ENCODE data around the gene GGCT.
"Not testable (repeated sequence)": the region's sequence is repeated elsewhere in the genome, so short reads cannot be mapped to it uniquely, and the experiment has no call there.

GGCT gene

GRCh38 chr7:30504301-30505173 is at the start of gene GGCT:
Gene GGCT (minus strand): TSS chr7:30504829. CDS start chr7:30504709, 120 bp downstream.
- Mint-ChIP-seq H3K4me1 (peaks cover 38% of the 10 kb centered on the region), H3K4me3 (peak within 1 kb of the TSS; percentile 83), H3K9me3 (no peaks in the 10 kb centered on the region), H3K36me3 (peaks cover 33% of the 10 kb centered on the region), H3K27ac (peak within 1 kb of the TSS; percentile 89)
- ATAC-seq (peak; percentile 99), DNase-seq (ENCODE audit: low spot score in 2 of 2) (peak; percentile 92 to 98)

- H3K4me1 Mint-ChIP-seq: no peaks in the 10 kb centered on the region
- DNase-seq (ENCODE audit: low spot score in 2 of 2): no peak
- H3K27ac Mint-ChIP-seq: no peak overlapping the region
Observed at GRCh38 chr7:30553546-30553945, 48.9 kb upstream of the GGCT start.

GRCh38 chr7:30553141-30553540 is 48.5 kb upstream of the GGCT start:
- no peak overlapping the region for H3K4me3 Mint-ChIP-seq
- H3K4me1 Mint-ChIP-seq: no peaks in the 10 kb centered on the region
- no peak overlapping the region for H3K27ac Mint-ChIP-seq
- DNase-seq (ENCODE audit: low spot score in 2 of 2): peak in 1 of 2 donors; percentile 29
- no peaks in the 10 kb centered on the region for H3K9me3 Mint-ChIP-seq
- ATAC-seq: no peak
- H3K36me3 Mint-ChIP-seq: peaks cover 6% of the 10 kb centered on the region

More at GRCh38 chr7:30553546-30553945, 48.9 kb upstream of the GGCT start:
- Mint-ChIP-seq H3K36me3 (peaks cover 6% of the 10 kb centered on the region), H3K9me3 (no peaks in the 10 kb centered on the region), H3K4me3 (no peak overlapping the region)
- no peak for ATAC-seq

- no peak for ATAC-seq
- no peaks in the 10 kb centered on the region for H3K4me1 Mint-ChIP-seq
- H3K27ac Mint-ChIP-seq: no peak overlapping the region
- H3K4me3 Mint-ChIP-seq: no peak overlapping the region
- peak in 1 of 2 donors; percentile 20 for DNase-seq (ENCODE audit: low spot score in 2 of 2)
- no peaks in the 10 kb centered on the region for H3K9me3 Mint-ChIP-seq
- H3K36me3 Mint-ChIP-seq: peaks cover 6% of the 10 kb centered on the region
Observed at GRCh38 chr7:30552330-30552729, 47.7 kb upstream of the GGCT start.

DNA sequence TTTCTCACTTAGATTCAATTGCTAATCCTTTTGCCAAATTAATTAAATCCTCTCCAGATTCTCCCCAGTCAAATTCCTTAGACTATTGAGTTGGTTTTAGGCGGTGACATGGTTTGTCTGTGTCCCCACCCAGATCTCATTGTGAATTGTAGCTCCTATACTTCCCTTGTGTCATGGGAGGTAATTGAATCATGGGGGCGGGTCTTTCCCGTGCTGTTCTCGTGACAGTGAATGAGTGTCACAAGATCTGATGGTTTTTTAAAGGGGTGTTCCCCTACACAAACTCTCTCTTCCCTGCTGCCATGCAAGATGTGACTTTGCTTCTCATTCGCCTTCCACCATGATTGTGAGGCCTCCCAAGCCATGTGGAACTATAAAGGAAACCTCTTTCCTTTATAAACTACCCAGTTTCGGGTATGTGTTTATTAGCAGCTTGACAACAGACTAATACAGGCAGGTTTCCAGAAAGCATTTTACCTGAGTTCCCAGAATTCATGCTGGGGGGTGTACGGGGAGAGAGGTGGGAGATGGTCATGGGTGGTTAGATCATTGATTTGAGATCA is 45.4 kb upstream of the GGCT start:
- Mint-ChIP-seq H3K36me3 (peaks cover 6% of the 10 kb centered on the region), H3K27ac (no peak overlapping the region), H3K4me3 (no peak overlapping the region), H3K4me1 (no peaks in the 10 kb centered on the region), H3K9me3 (no peaks in the 10 kb centered on the region)
- ATAC-seq (no peak), DNase-seq (ENCODE audit: low spot score in 2 of 2) (no peak)

GRCh38 chr7:30548845-30549244 is 44.2 kb upstream of the GGCT start:
- H3K9me3 Mint-ChIP-seq: no peaks in the 10 kb centered on the region
- no peak overlapping the region for H3K27ac Mint-ChIP-seq
- ATAC-seq (no peak), DNase-seq (ENCODE audit: low spot score in 2 of 2) (no peak)
- H3K36me3 Mint-ChIP-seq: peaks cover 6% of the 10 kb centered on the region
- no peaks in the 10 kb centered on the region for H3K4me1 Mint-ChIP-seq
- no peak overlapping the region for H3K4me3 Mint-ChIP-seq

- Mint-ChIP-seq H3K9me3 (no peaks in the 10 kb centered on the region), H3K4me3 (no peak overlapping the region), H3K36me3 (peaks cover 6% of the 10 kb centered on the region), H3K4me1 (no peaks in the 10 kb centered on the region), H3K27ac (no peak overlapping the region)
- ATAC-seq (no peak), DNase-seq (ENCODE audit: low spot score in 2 of 2) (no peak)
Observed at GRCh38 chr7:30546596-30546995, 42.0 kb upstream of the GGCT start.

GRCh38 chr7:30545791-30546555 is 41.3 kb upstream of the GGCT start:
- H3K27ac Mint-ChIP-seq: no peak overlapping the region
- H3K4me3 Mint-ChIP-seq: no peak overlapping the region
- H3K4me1 Mint-ChIP-seq: no peaks in the 10 kb centered on the region
- DNase-seq (ENCODE audit: low spot score in 2 of 2) (no peak), ATAC-seq (no peak)
- no peaks in the 10 kb centered on the region for H3K9me3 Mint-ChIP-seq
- H3K36me3 Mint-ChIP-seq: peaks cover 6% of the 10 kb centered on the region

DNA sequence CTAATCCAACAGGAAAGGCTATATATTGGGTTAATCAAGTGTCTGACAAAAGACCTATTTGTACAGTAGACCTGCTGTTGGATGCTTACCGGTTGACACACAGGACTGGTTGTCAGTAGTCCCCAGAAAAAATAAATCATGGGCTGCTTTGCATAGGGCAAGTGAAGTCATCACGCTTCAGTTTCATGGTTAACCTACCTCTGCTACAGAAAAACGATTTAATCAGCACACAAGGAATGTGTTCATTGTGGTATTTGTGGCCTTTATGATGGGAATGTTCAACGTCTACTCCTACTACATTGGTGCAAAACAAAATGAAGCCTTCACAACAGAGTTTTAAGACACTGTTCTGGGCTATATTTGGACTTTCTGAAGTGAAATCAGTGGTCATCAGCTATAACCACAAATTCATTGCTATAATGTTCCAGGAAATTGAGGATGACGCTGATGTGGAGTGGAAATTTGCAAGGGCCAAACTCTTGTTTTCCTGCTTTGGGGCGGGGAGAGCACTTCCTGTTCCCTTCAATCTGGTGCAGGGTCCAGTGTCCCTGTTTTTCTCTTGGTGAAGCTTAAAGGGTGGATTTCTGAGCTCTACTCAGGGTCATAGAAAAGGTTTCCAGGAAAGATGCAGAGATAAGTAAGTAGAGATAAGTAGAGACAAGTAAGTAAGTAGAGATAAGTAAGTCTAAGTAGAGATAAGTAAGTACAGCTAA is 39.3 kb upstream of the GGCT start:
- Mint-ChIP-seq H3K4me1 (peaks cover 6% of the 10 kb centered on the region), H3K36me3 (peaks cover 6% of the 10 kb centered on the region), H3K27ac (no peak overlapping the region), H3K9me3 (no peaks in the 10 kb centered on the region), H3K4me3 (no peak overlapping the region)
- ATAC-seq (peak; percentile 45), DNase-seq (ENCODE audit: low spot score in 2 of 2) (no peak)

- H3K9me3 Mint-ChIP-seq; H3K36me3 Mint-ChIP-seq; H3K27ac Mint-ChIP-seq; ATAC-seq; H3K4me3 Mint-ChIP-seq; H3K4me1 Mint-ChIP-seq; DNase-seq (ENCODE audit: low spot score in 2 of 2): not testable (repeated sequence)
Observed at GRCh38 chr7:30543115-30543514, 38.5 kb upstream of the GGCT start.

GRCh38 chr7:30533886-30534285 is 29.3 kb upstream of the GGCT start:
- ATAC-seq (peak; percentile 19), DNase-seq (ENCODE audit: low spot score in 2 of 2) (no peak)
- H3K9me3 Mint-ChIP-seq: no peaks in the 10 kb centered on the region
- no peaks in the 10 kb centered on the region for H3K36me3 Mint-ChIP-seq
- H3K27ac Mint-ChIP-seq: no peak overlapping the region
- no peak overlapping the region for H3K4me3 Mint-ChIP-seq
- H3K4me1 Mint-ChIP-seq: no peaks in the 10 kb centered on the region

DNA sequence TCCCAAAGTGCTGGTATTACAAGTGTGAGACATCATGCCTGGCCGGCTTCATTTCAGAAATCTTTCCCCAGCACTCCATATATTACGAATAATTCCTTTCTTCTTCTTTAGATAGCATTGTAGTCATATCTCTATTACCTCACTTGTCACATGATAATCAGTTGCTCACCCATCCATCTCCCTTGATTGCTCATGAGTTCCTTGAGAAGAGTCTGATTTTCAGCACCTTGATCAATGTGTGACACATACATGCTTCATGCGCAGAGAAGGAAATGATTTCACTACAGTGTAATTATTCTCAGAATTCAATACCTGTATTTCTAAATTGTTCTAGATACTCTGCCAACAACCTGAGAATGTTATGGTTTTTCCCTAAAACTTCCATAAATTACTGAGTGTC is 26.7 kb upstream of the GGCT start:
- ATAC-seq: peak; percentile 81
- no peak overlapping the region for H3K4me3 Mint-ChIP-seq
- H3K9me3 Mint-ChIP-seq: no peaks in the 10 kb centered on the region
- peaks cover 2% of the 10 kb centered on the region for H3K36me3 Mint-ChIP-seq
- no peaks in the 10 kb centered on the region for H3K4me1 Mint-ChIP-seq
- H3K27ac Mint-ChIP-seq: no peak overlapping the region
- DNase-seq (ENCODE audit: low spot score in 2 of 2): no peak

GRCh38 chr7:30530373-30530772 is 25.7 kb upstream of the GGCT start:
- no peak for ATAC-seq
- Mint-ChIP-seq H3K27ac (no peak overlapping the region), H3K9me3 (no peaks in the 10 kb centered on the region), H3K4me1 (no peaks in the 10 kb centered on the region), H3K4me3 (no peak overlapping the region), H3K36me3 (peaks cover 5% of the 10 kb centered on the region)
- no peak for DNase-seq (ENCODE audit: low spot score in 2 of 2)

DNA sequence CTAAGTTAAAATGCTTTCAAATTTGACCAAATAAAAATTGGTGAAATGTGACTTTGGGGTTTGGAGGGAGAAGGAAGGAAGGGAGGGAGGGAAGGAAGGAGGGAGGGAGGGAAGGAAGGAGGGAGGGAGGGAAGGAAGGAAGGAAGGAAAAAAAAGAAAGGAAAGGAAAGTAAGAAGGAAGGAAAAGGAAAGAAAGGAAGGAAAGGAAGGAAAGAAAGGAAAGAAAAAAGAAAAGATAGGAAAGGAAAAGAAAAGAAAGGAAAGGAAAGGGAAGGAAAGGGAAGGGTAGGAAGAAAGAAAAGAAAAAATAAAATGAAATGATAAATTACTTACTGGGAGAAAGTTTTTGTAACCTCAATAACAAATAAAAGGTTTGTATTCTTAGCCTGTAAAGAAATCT is 24.1 kb upstream of the GGCT start:
- H3K9me3 Mint-ChIP-seq: no peaks in the 10 kb centered on the region
- peaks cover 5% of the 10 kb centered on the region for H3K36me3 Mint-ChIP-seq
- H3K27ac Mint-ChIP-seq: no peak overlapping the region
- no peak overlapping the region for H3K4me3 Mint-ChIP-seq
- no peak for DNase-seq (ENCODE audit: low spot score in 2 of 2)
- H3K4me1 Mint-ChIP-seq: no peaks in the 10 kb centered on the region
- ATAC-seq: no peak

- ATAC-seq; H3K9me3 Mint-ChIP-seq; H3K4me1 Mint-ChIP-seq; H3K27ac Mint-ChIP-seq; H3K4me3 Mint-ChIP-seq; DNase-seq (ENCODE audit: low spot score in 2 of 2); H3K36me3 Mint-ChIP-seq: not testable (repeated sequence)
Observed at GRCh38 chr7:30527297-30527696, 22.7 kb upstream of the GGCT start.
